Measurements from ENCODE around the gene ABCF3. TPM values are rescaled to one million over a fixed set of nuclear protein-coding genes. Genes with fewer than 3 reads are reported as not detected.
A peak's percentile ranks its signal among the peaks of the same experiment; 100 is the strongest.

Gene ABCF3
- total RNA-seq, 1 experiment from 2014 or later: 56.1 TPM

DNA sequence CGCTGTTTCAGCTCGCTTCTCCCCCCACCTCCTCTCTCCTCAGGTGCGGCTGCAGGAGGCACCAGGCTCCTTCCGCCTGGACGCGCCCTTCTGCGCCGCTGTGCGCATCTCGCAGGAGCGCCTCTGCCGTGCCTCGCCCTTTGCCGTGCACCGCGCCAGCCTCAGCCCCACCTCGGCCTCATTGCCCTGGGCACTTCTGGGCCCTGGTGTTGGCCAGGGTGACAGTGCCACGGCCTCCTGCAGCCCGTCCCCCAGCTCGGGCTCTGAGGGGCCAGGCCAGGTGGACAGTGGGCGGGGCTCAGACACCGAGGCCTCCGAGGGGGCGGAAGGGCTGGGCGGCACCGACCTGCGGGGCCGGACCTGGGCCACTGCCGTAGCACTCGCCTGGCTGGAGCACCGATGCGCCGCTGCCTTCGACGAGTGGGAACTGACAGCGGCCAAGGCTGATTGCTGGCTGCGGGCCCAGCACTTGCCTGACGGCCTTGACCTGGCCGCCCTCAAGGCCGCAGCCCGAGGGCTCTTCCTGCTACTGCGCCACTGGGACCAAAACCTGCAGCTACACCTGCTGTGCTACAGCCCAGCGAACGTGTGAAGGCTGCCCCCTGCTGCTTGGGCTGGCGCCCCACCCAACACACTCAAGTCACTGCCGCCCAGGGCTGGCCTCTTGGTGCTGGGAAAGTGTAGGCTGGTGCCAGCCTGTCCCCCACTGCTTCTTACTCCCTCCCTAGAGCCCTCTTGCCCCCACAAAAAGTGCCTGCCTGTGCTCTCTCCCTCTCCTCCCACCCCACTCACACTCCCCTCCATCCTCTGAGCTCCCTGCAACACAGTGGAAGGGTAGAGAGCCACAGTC, 55.7 kb downstream of the ABCF3 start:
- peak; percentile 61 for DNase-seq
- H3K4ac ChIP-seq (ENCODE audit: low read depth, low read length): no peak overlapping the region
- WGBS (ENCODE audit: extremely low coverage, insufficient read length, low lambda C conversion rate): no CpG with 5 or more reads among the region's 46 CpGs

More for the DNA sequence above, 55.7 kb downstream of the ABCF3 start:
- Mint-ChIP-seq H3K27ac (no peak overlapping the region), H3K9me3 (no peaks in the 10 kb centered on the region), H3K4me1 (no peaks in the 10 kb centered on the region), H3K36me3 (ENCODE audit: insufficient read depth in 1 of 3, low read depth in 3 of 3) (peaks cover 15 to 41% (median 36%) of the 10 kb centered on the region in 3 experiments), H3K4me3 (no peak overlapping the region), H3K27me3 (ENCODE audit: low read depth) (peaks cover 1% of the 10 kb centered on the region; the same call in 1 of the 2 replicates)
- H2BK15ac ChIP-seq (ENCODE audit: low read depth, low read length): no peak overlapping the region
- H3K27ac ChIP-seq (ENCODE audit: insufficient read length, low read depth, low read length): no peak overlapping the region
- H3K79me1 ChIP-seq (ENCODE audit: insufficient read depth, low read depth, low read length, poor library complexity, severe bottlenecking): no peaks in the 10 kb centered on the region
- H2BK5ac ChIP-seq (ENCODE audit: insufficient read length, low read length): no peak overlapping the region
- H4K20me1 ChIP-seq (ENCODE audit: control insufficient read depth, insufficient read depth, insufficient read length): no peaks in the 10 kb centered on the region
- H4K8ac ChIP-seq (replicated peaks; ENCODE audit: insufficient read length, low read depth, low read length): no peak overlapping the region
- no peak overlapping the region for H3K23ac ChIP-seq (ENCODE audit: insufficient read length, low read depth, low read length)
- no peaks in the 10 kb centered on the region for H3K23me2 ChIP-seq (ENCODE audit: insufficient read length, low read depth, low read length, poor library complexity, severe bottlenecking)
- no peaks in the 10 kb centered on the region for H3K9me3 ChIP-seq (ENCODE audit: control insufficient read depth, low read depth, low read length)
- no peak overlapping the region for H2AFZ ChIP-seq (ENCODE audit: low read length)
- H2AK5ac ChIP-seq (ENCODE audit: insufficient read length, low read length): no peak overlapping the region
- H2BK20ac ChIP-seq (ENCODE audit: low read depth, low read length, poor library complexity, severe bottlenecking): no peak overlapping the region
- TF ChIP-seq, protein P1, sequence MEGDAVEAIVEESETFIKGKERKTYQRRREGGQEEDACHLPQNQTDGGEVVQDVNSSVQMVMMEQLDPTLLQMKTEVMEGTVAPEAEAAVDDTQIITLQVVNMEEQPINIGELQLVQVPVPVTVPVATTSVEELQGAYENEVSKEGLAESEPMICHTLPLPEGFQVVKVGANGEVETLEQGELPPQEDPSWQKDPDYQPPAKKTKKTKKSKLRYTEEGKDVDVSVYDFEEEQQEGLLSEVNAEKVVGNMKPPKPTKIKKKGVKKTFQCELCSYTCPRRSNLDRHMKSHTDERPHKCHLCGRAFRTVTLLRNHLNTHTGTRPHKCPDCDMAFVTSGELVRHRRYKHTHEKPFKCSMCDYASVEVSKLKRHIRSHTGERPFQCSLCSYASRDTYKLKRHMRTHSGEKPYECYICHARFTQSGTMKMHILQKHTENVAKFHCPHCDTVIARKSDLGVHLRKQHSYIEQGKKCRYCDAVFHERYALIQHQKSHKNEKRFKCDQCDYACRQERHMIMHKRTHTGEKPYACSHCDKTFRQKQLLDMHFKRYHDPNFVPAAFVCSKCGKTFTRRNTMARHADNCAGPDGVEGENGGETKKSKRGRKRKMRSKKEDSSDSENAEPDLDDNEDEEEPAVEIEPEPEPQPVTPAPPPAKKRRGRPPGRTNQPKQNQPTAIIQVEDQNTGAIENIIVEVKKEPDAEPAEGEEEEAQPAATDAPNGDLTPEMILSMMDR (conservative IDR thresholded peaks at IDR 0.05): peak; percentile 32; the same call in 1 of the 3 replicates
- H3K27me3 ChIP-seq (ENCODE audit: insufficient read depth, low read length): no peaks in the 10 kb centered on the region
- H3K4me1 ChIP-seq (ENCODE audit: insufficient read depth, low read length): no peaks in the 10 kb centered on the region
- H2BK12ac ChIP-seq (ENCODE audit: insufficient read length, low read depth, low read length): no peak overlapping the region
- no peak overlapping the region for H3K9ac ChIP-seq (ENCODE audit: extremely low read depth, insufficient read length, low read length)
- no peak overlapping the region for H3K4me2 ChIP-seq (ENCODE audit: insufficient read depth, insufficient read length, low read length)
- H3K18ac ChIP-seq (ENCODE audit: insufficient read length, low read depth, low read length): no peak overlapping the region
- no peak overlapping the region for H3T11ph ChIP-seq (ENCODE audit: low read length)
- H2BK120ac ChIP-seq (ENCODE audit: low read depth, low read length, poor library complexity, severe bottlenecking): no peak overlapping the region
- H4K91ac ChIP-seq (ENCODE audit: insufficient read length, low read depth, low read length): no peak overlapping the region
- no peak overlapping the region for H3K56ac ChIP-seq (ENCODE audit: insufficient read length, low read depth, low read length)
- no peaks in the 10 kb centered on the region for H3K79me2 ChIP-seq (ENCODE audit: insufficient read depth, low read length)
- no peak overlapping the region for H3K14ac ChIP-seq (ENCODE audit: insufficient read depth, low read length)
- no peak overlapping the region for H4K5ac ChIP-seq (ENCODE audit: insufficient read length, low read depth, low read length)
